Stimulated activated CD8-positive, alpha-beta memory T cell treated with anti-CD3 and anti-CD28 coated beads, Interleukin-4, amount 100 ng/mL, for 4 hours (primary cell): ENCODE data around the gene WFS1.

Experiments used
- DNase-seq, 2 donors: peaks; one replicate each; pipeline ENCODE4 v3.0.0-alpha.2; 2020; ENCODE audit warnings: low read depth in 2 of 2, low spot score in 1 of 2

The WFS1 gene

DNA sequence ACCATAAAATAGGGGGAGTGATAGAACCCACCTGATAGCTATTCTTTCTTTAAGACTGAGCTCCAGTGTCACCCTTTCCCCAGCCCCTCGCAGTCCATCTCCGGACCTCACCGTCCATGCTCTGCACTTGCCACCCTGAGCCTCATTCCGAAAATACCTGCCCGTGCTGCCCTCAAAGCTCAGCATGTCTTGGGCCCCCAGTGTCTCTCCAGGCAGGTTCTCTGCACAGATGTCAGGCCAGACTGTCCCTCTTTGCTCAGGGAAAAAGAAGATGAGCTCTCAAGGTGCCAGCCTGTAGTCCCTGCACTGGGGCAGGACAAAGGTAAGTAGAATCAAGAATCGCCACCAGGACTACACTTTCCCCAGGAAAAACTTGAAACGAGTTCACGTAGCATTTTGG is 9.8 kb upstream of the WFS1 start:
- DNase-seq, result no peak

DNA sequence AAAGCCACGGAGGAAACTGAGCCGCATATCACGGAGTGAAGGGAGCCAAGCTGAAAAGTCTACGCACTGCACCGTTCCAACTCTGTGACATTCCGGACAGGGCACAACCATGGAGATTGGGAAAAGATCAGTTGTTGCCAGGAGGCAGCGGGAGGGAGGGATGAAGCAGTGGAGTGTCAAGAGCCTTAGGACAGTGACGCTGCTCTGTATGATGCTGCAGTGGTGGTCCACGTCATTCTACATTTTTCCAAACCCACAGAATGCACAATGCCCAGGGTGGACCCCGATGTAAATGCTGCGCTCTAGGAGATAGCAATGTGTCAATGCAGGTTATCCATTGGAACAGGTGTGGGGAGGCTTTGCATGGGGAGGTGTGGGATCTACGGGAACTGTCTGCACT is 7.5 kb upstream of the WFS1 start:
- DNase-seq, result no peak

DNA sequence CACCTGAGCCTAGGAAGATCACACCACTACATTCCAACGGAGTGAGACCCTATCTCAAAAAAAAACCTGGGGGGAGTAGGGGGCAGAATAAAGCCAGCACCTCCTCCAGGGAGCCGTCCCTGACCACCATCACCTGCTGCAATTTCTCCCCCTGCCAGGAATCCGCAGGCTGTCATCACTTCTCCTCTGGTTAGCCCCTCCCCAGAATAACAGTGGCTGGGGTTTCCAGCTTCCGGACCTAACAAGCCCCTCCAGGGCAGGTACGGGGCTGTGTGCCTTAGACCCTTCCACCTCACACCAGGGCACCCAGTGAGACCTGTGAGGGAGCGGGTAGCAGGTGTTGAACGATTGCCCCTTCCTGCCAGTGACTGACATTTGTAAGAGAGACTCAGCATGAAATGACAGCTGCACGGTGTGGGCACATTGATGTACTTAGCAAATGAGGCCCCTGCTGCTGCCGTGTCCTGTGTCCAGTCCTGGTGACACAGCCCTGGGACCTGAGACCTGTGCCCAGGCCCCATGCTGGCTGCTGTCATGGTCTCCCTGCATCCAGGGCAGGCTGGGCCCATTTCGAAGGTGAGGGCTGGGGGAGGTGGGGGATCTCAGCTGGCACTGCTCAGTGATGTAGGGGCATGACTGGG is 6.7 kb upstream of the WFS1 start:
- no peak for DNase-seq

DNA sequence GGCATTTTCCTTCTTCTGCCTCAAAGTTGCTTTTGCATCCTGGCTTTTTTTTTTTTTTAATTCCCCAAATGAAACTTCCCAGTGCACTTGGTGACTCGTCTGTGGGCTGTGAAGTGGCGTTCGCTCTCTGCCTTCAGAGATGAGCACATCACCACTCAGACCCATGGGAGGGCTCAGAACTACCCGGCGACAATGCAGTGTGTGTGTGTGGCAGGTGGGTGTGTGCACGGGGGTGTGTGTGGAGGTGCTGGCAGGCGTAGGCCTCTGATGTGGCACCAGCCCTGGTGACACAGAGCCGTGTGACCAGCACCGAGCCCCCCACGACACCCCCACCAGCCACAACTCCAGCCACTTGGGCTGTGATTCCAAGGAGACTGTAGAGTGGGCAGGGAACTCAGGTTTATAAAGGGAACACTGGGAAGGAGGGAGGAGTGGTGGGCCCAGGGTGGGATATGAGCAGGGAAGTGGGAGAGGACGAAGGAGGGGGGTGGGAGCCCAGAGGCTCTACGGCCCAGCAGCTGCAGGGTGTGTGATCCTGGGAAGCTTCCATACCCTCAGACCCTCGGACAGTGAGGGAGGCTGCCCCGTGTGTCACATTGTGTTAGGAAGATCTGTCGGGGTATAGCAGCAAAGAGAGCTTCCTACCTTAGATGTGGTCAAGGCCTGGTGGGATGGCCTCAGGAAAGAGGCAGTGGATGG is 6.0 kb upstream of the WFS1 start:
- no peak for DNase-seq

DNA sequence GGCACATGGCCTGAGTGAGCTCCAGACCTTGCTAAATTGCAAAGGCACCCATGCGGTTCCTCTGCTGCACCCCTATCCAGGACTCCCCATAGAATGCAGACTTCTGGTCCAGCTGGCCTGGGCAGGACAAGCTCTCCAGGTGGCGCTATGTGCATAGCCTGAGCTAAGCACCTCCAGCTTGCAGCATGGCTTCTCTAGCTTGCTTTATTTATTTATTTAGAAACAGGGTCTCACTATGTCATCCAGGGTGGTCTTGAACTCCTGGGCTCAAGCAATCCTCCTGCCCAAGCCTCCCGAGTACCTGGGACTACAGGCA is 5.5 kb upstream of the WFS1 start:
- no peak for DNase-seq

DNA sequence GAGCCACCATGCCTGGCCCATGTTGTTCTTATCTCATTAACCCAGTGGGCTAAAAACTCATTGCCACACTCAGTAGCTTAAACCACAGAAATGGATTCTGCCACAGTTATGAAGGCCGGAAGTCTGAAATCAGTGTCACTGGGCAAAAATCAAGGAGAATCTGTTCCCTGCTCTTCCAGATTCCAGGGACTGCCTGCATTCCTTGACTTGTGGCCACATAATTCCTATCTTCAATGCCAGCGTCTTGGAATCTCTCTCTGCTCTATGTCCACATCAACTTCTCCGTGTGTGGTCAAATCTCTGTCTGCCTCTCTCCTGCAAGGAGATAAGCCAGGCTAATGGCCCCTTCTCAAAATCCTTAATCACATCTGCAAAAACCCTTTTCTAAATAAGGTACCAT is 4.1 kb upstream of the WFS1 start:
- DNase-seq, result no peak

DNA sequence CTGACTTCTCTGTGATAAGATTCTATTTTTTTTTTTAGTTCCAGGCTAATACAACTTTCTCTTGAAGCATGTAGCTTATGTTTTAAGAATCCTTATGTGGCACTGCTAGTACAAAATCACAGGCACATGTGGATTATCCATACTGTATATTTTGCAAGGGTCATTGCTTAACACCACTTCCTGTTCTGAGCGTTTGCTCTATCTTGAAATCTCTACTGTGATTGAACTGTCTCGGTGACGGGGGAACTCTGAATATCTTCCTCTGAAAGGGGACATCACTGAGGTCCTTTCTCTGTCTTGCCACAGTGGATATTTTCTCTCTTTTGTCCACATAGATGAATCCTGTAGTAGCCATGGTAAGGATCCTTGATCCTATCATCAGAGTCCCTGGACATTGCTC is 2.1 kb upstream of the WFS1 start:
- no peak for DNase-seq

DNA sequence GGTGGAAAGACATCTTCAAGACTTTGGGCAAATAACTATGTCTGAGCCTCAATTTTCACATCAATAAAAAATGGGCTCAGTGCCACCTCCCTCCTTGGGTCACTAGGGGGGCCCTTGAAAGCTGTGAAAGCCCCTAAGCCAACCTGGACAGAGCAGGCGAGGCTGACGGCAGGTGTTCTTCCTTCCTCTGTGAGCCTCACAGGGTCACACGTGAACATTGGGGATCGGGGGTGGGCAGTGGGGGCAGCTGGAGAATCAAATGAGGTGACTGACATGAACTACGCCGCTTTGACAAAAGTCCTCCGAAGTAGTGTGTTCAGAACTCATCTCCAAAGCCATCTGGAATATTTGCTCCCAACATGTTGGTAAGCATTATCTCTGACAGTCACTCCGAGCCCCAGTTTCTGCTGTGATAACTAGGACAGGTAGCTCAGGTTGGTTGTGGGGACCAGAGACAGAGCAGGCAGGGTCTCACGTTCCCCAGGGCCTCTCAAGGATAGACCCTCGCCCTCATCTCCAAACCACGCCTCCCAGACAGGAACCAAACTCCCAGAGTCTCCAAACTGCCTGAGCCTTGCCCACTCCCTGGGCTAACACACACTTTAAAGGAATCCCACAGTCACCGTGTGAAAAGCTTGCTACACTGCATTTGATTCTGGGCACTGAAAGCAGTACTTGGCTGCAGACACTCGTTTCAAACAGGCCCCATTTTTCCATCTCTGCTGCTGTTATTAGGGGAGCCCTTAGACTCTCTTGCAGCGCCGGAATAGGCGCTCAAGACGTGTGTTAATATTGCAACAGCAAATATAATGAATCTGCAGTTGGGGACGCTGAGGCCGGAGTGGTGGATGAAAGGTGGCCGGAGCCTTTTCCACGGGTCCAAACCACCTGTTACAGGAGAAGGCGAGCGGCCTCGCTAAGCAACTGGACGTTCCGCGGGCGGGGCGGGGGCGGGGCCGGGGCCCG is 717 bp upstream of the WFS1 start:
- DNase-seq, result no peak

DNA sequence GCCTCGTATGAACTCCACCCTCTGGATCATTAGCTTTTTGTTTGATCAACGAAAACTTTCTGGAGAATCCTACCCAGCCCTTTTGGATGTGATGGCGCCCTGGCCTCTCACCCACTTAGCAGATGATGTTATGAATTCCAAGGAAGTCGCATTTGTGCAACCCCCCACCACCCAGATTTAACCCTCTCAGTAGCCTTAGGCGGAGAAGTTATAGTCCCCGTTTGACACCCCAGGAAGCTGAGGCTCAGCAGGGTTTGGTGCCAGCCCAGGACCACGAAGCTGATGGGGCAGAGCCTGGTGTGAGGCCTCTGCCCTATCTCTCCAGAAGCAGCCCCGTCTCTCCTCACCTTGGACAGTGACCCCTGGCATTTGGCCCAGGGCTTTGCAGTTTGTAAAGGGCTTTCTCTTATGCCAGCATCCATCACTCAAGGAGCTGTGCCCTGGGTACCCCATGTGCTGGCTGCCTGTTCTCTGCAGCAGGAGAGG is 1.0 kb downstream of the WFS1 start:
- no peak for DNase-seq

DNA sequence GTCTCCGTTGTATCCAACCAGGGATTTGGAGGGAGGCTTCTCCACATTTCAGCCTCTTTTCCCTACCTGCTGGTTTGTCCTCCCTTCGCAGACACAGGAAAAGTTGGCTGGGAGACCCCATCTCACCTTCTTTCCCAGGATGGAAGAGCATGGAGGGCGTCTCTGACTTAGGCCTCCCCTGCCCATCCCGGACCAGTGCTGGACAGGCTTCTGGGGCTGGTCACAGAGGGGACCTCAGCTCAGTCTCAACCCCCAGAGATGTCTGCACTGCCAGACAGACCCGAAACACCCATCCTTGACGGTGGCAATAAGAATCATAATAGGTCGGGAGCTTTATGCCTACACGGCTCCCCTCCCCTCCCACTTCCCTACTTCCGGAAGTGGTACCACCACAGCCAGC is 1.6 kb downstream of the WFS1 start:
- no peak for DNase-seq

DNA sequence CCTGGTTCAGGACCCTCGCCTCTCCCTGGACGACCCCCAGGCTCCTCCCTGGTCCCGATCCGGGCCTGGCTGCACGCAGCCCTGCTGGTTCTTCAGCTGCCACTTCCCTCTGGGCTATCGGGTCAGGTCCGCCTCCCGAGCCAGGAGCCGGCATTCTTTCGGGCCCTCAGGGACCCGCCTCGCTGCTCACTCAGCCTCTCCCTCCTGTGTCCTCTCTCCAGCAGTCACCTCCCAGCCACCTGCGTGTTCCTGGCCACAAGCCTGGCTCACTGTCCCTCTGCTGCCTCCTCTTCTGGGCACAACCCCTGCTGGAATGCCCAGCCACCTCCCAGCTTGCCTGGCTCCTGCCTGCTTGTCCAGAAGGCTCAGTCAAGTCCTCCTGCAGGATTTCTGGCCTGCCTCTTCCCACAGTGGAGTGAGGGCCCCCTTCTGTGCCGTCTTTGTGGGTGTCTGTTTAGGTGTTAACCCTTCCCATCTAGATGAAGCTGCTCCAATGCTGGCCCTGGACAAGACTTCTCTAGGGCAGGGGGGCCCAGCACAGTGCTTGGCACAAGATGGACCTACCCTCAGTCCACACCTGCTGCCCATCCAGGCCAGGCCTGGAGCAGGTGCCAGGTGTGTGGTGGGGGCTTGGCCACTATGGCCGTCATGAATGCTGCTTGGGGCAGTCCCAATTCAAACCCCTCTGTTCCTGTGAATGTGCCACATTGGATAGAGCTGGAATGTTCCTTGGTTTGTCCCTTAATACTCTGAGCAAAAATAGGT is 2.2 kb downstream of the WFS1 start:
- no peak for DNase-seq

DNA sequence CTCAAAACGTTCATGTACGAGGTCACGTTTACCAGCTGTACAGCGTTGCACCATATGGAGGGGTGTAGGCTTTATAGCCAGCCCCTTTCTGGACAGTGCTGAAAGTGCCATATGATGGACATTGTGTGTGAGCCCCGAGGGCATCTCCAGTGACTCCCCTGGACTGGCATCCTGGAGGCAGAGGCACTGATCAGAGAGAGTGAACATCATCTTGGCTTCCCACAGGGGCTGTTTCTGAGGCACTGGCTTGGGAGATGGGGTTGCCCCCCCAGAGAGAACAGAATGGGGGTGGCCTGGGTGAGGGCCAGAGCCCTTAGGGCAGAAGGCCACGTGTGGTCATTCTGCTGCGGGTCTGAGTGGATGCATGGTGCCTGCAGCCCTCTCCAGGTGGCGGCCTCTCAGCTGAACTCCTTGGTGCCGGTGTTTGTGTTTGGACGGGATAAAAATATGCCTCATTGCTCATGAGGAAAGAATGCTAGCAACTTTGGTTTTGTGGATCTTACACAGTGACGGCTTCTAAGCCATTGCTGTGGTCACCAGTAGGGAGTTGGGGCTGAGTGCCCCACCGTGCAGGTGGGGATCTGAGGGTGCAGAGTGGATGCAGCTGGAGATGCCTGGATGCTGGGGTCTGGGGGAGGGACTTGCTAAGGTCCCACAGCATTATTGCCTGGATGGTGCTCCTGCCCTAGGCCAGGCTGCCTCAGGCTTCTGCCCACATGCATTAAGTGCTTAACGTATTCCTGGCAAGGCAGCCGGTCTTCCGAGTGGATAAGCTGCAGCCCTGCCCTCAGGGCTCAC is 3.4 kb downstream of the WFS1 start:
- no peak for DNase-seq

DNA sequence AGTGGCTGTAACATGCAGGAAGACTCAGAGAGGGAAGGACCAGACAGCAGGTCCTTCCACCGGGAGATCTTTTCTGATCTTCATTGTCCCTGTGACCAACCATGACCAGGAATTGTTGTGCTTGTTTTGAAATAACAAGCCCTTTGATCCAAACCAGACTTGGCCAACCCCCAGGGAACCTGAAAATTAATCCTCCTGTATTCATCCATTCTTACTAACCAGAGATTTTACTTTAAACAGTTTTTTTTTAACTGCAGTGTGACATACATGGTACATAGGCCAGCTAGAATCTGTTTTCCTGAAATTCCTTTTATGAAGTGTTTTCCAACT is 4.0 kb downstream of the WFS1 start:
- no peak for DNase-seq

DNA sequence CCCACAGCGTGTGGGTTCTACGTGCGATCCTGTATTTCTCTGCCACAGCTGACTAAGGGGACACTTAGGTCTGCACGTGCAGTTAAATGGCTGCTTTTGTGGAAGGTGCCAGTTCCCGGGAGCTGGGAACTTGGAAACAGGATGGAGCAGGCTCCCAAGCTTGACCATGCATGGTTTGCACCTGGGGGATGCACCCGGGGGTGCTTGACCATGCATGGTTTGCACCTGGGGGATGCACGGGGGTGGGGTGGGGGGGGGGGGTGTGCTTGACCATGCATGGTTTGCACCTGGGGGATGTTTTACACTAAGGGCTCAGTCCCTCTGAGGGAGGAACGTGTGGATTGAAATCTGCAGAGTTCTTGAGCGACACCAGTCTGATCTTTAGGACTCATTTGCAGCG is 5.7 kb downstream of the WFS1 start:
- no peak for DNase-seq

DNA sequence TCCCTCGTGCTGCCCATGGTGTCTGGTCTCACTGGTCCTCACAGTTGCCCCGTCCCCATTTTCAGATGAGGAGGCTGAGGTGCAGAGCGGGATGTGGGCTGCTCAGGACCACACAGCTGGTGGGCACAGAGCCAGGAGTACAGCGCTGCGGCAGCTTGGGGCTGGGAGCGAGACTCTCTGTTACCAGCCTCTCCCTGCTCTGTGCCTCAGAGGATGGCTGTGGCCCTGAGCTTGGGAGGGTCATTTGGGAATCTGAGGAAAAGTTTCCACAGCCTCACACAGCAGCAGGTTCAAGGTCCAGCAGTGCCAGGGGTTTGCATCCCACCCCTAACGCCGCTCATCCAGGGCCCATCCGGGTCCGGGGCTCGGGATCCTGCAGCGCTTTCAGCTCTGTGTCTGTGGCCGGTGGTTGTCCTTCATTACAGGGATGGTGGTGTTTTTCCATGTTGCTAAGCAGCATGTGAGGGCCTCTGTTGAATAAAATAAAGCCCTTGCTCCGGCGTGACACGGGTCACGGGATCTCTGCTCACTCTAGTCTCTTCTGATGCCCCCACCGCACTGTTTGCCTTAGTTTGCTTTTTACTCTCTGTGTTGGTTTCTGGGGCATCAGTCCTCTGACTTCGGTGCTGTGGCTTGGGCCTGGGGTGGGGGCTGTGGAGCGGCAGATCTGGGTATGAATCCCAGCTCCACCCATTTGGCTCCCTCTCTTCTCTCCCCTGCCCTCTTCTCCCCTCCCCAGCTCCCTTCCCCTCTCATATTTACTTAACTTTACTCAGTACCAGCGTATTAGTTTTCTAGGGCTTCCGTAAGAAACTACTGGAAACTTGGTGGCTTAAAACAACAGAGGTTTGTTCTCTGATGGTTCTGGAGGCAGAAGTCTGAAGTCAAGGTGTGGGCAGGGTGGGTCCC is 6.5 kb downstream of the WFS1 start:
- DNase-seq, result no peak

DNA sequence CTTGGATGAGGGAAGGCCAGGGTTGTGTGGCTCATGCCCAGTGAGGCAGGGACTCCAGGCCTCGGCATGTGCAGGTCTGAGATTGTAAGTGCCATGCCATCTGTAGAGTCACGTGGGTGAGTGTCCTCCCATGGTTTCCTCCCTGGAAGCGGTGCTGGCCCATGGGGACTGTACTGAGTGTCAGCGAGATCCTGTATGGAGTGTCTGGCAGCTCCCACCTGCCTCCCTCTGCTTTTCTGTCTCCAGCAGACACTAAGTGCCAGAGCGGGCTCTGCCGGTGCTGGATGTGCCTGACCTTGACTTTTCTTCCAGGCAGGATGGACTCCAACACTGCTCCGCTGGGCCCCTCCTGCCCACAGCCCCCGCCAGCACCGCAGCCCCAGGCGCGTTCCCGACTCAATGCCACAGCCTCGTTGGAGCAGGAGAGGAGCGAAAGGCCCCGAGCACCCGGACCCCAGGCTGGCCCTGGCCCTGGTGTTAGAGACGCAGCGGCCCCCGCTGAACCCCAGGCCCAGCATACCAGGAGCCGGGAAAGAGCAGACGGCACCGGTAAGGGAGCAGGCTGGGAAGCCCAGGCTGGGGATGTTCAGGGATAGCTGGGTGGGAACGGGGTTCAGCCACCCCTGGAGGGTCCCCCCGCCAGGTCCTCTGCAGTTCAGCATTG is 7.6 kb downstream of the WFS1 start:
- no peak for DNase-seq

DNA sequence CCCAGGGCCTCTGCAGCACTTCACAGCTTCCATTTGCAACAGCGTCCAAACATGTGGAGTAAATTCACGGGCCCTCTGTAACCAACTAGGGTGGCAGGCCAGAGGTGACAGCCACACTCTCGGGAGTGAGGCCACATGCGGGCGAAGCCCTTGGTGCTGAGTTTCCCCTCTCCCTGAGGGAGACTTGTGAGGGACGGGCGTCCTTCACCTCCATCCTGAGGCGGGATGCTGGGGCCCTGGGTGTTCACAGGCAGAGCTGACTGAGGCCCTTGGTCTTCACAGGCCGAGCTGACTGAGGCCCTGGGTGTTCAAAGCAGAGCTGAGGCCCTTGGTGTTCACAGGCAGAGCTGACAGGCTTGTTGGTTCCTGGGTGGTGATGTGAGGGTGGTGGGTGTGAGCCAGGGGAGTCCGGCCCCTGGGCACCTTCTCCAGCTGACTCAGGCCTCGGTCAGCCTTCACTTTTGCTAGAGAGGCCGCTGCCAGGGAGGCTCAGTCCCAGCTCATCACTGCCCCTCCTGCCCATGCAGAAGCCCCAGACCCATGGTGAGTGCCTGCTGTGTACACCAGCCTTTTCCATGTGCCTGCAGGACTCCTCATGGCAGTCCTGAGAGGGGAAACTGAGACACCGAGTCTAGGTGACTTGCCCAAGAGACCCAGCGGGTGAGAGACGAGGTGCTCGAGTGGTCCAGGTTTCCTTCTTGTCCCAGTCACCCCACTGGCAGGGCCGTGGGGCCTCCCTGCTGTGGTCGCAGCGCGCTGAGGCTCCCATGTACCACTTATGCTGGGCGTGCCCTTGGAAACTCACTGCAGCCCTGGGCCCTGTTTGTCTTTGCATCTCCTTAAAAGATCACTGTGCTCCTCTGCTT is 8.5 kb downstream of the WFS1 start:
- DNase-seq, result no peak

DNA sequence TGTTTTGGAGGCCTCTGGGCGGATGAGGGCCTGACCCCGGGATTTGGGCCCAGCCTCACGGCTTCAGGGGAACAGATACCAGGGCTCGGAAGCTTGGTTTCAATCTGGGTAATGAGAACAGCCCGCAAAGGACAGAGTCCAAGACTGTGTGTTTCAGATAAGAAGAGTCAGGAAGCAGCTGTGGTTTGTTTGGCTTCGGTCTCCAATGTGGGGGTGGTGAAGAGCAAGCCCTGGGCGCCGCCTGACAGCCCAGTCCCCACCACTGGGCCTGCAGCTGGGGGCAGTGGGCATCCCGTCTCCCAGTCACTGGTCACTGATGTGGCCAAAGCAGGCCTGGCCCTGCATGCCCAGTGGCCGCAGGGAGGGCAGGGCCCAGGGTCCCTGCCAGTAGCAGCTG is 9.1 kb downstream of the WFS1 start:
- DNase-seq, result no peak
